ENCODE results near the gene PPP2R3A.
A peak's percentile ranks its signal among the peaks of the same experiment; 100 is the strongest.
"Not testable (repeated sequence)": the region's sequence is repeated elsewhere in the genome, so short reads cannot be mapped to it uniquely, and the experiment has no call there.

Gene PPP2R3A

DNA sequence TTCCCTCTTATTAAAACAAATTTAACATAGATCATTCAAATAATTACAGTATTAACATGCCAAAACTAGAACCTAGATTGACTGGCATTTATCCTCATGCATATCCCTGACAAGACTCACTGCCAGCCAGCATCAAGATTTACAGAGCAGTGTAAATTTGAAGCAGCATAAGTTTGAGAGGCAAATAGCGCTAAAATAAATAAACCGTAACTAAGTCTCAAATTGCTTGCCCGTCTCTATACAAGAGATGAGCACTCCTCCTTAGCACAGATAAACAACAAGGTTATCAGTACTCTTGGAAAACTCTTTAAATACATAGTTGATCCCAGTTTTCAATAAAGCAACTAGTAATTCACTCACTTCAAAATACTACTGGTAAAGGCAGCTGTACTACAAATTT, 201.0 kb downstream of the PPP2R3A start:
- peak; percentile 2 for DNase-seq

DNA sequence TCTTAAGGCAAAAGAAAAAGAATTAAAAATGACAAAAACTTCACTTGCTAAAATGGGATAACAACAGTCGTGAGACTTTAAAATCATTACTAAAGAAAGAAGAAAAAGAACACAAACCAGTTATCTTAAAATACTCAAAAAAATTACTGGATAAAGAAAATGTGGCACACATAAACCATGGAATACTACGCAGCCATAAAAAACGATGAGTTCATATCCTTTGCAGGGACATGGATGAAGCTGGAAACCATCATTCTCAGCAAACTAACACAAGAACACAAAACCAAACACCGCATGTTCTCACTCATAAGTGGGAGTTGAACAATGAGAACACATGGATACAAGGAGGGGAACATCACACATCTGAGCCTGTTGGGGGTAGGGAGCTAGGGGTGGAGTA, 202.7 kb downstream of the PPP2R3A start:
- DNase-seq, result not testable (repeated sequence)

DNA sequence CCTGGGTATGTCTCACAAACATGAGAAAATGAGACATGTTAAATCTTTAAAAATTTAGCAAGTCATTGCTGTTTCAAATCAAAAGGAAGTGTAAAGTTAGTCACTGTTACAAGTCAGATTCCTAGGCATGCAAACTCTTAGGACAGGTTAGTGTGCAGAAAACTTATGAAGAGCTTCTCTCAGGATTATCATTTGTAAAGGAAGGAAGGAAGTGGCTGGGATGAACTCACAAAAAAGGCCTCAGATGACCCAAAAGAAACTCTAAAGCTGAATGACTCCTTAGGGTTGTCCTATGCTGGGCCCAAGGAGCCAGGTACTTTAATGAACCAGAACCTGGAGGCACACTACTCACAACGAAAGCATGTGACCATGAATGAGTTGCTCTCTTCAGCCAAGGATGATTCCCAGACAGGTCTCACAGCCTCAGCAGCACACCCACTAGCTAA, 205.6 kb downstream of the PPP2R3A start:
- DNase-seq, result no peak

DNA sequence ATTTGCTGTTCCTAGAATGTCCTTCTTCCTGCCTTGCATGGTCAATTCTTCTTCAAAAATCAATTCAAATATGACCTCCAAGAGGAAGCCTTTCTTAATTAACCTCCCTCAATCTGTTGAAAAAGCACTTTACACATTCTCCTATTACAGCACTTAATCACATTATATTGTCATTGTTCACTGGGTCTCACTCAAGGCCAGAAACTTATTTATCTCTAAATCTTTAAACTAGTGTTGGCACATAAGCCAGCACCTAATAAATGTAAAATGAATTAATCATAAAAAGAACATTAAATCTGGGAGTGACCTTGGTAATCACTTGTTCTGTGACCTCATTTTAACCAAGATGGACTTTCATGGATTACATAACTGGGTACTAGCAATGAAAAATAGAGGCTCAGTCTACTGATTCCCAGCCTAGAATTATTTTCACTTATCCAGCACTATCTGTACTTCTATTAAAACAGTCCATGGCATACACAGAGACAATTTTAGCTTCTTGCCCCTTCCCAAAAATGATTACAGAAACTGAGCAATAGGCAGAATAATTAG, 208.5 kb downstream of the PPP2R3A start:
- no peak for DNase-seq

DNA sequence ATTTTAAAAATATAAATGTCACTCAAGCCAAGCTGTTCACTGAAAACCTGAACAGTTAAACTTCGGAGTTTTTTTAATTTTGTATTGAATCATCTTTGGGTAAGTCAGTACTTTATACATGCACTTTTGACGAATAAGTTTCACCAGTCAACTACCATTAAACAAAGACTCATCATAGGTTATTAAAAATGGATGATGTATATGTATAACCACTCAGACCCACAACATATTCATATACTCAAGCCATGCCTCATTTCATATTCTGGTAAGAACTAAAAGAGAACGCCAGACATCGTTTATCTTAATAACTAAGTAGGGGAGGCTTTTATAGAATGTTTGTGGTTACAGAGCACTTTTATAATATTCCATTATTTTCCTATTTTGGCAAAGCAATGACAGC, 212.3 kb downstream of the PPP2R3A start:
- DNase-seq, result no peak

DNA sequence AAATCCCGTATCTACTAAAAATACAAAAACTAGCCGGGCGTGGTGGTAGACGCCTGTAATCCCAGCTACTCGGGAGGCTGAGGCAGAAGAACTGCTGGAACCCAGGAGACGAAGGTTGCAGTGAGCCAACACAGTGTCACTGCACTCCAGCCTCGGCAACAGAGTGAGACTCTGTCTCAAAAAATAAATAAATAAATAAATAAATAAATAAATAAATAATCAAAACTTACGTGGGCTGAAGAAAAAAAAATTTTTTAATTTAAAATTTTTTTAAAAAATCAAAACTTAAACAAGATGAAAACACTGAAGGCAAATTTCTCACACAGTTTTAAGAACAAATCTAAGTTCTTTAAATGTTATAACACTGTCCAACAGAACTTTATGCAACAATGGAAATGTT, 216.2 kb downstream of the PPP2R3A start:
- no peak for DNase-seq

DNA sequence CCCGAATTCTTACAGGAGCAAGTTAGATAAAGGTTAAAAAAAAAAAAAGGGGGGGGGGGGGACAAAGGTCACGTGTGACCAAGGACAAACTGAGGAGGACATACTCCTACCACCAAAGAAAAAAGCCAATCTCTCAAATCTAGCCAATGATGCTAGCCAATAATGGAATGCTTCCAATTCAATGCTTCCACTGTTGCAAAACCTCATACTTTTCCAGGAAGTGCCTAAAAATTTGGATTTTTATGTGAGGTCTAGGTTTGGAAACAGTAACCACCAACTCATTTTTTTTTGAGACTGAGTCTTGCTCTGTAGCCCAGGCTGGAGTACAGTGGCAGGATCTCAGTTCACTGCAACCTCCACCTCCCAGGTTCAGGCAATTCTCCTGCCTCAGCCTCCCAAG, 219.2 kb downstream of the PPP2R3A start:
- no peak for DNase-seq

DNA sequence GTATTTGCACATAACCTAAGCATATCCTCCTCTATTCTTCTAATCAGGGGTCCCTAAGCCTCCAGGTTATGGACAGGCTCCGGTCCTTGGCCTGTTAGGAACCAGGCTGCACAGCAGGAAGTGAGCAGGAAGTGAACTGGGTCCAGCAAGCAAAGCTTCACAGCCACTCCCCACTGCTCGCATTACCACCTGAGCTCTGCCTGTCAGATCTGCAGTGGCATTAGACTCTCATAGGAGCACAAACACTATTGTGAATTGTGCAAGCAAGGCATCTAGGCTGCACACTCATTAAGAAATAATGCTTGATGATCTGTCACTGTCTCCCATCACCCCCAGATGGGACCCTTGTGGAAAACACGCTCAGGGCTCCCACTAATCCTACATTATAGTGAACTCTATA, 220.8 kb downstream of the PPP2R3A start:
- DNase-seq, result peak; percentile 57

DNA sequence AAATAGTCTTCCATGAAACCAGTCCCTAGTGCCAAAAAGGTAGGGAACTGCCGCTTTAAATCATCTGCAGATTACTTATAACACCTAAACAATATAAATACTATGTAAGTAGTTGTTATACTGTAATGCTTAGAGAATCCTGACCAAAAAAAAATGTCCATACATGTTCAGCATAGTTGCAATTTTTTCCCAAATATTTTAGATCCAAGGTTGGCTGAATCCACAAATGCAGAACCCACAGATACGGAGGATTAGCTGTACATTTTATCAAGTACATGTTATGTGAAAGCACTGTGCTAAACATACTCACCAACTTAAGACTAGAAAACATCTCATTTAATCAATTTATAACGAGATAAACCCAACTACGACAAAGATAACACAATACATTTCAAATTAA, 221.3 kb downstream of the PPP2R3A start:
- no peak for DNase-seq

DNA sequence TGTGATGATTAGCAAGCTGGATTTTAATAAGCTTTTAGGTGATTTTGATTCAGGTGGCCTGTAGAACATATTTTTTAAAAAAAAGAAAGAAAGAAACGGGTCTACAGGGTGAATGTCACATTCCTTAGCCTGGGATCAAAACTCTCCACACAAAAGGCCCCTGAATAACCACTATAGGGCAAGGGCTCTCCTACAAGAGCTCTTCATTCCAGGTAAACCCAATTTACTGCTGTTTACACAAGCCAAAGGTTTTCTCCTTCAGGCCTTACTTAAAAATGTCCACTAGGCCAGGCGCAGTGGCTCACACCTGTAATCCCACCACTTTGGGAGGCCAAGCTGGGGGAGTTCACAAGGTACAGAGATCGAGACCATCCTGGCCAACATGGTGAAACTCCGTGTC, 222.3 kb downstream of the PPP2R3A start:
- DNase-seq, result no peak

DNA sequence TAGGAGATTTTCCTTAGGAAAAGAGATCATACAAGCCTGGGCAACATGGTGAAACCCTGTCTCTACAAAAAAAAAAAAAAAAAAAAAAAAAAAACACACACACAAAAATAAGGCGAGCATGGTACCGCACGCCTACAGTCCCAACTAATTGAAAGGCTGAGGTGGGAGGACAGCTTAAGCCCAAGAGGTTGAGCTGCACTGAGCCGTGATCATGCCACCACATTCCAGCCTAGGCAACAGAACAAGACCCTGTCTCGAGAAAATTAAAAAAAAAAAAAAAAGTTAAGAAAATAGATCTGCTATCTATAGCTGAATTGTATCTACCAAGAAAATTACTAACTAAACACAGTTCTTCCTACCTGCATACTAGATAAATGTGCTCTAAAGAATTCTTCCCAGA, 223.5 kb downstream of the PPP2R3A start:
- DNase-seq, result no peak

DNA sequence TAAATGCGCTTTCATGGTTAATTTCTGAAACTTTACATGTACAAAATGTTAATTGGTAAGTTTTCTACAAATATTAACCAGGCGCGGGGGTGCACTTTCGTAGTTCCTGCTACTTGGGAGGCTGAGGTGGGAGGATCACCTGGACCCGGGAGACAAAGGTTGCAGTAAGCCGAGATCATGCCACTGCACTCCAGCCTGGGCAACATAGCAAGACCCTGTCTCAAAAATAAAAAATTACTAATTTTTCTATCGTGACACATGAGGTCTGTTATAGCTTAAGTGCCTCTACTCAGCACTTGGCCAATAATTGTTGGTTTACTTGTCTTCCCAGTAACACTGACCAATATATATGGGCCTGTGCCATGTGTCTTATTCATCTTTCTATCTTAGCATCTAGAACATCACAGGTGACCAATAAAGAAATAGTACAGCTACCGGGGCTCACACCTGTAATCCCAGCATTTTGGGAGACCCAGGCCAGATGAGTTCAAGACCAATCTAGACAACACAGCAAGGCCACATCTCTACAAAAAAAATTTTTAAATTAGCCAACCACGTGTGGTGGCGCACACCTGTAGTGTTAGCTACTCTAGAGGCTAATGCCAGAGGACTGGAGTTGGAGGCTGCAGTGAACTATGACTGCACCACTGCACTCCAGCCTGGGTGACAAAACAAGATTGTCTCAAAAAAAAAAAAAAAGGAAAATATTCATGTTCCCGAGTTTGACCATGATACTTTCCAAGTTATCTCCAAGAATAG, 224.5 kb downstream of the PPP2R3A start:
- no peak for DNase-seq

DNA sequence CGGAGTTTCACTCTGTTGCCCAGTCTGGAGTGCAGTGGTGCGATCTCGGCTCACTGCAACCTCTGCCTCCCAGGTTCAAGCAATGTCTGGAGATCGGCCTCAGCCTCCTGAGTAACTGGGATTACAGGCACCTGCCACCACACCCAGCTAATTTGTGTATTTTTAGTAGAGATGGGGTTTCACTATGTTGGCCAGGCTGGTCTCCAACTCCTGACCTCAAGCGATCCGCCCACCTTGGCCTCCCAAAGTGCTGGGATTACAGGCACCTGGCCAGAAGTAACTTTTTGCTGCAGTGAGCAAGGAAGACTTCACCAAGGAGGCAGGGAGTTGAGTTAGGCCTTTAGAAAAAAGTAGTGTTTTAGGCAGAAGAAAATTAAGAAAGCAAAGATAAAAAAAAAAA, 226.7 kb downstream of the PPP2R3A start:
- DNase-seq, result not testable (repeated sequence)

DNA sequence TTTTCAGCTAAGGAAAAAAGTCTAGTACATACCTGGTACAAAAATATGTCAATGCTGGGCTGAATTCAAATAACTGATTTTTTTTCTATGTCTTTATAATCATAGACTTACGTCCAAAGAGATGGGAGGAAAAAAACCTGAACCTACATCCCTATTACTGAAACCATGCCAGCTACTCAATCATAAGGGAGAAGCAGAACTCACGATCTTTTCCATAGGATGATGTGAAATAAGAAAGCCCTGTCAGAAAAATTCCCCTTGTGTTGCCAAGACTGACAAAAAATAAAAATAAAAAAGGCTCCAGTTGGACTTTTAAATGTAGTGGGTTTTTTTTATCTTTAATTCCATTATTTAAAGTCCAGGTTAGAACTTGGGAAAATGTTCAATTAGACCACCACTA, 227.3 kb downstream of the PPP2R3A start:
- peak; percentile 8 for DNase-seq

DNA sequence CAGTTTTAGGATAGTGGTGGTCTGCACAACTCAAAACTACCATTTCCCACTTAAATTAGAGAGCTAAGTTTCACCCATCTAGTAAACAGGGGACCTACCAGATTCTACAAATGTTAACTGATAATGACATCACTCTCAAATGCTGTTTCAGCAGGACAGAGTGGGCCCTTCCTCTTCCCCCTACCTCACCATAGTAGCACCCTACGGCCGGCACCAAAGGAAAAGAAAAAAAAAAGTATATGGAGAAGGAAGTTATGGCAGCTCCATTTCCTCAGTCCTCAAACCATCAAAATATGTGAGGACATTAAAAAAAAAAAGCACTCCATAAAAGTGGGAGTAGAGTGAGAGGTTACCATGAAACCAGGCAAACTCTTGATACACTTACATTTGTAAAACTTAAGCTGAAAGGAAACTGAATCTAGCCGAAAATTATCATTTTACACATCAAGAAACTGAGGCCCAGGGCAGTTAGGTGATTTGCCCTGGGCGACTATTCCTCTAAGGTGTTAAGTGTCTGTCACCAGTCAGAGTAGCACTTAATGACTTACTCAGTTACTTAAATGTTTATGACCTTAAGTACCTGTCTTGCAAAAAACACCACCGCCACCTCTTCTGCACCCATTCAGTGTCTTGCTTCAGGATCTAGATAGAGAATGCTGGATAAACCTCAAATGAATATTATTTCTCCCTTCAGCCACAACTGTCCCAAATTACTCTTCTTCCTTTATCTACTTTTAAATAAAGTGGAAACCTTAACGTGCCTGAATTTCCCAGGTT, 227.9 kb downstream of the PPP2R3A start:
- DNase-seq, result peak; percentile 34

DNA sequence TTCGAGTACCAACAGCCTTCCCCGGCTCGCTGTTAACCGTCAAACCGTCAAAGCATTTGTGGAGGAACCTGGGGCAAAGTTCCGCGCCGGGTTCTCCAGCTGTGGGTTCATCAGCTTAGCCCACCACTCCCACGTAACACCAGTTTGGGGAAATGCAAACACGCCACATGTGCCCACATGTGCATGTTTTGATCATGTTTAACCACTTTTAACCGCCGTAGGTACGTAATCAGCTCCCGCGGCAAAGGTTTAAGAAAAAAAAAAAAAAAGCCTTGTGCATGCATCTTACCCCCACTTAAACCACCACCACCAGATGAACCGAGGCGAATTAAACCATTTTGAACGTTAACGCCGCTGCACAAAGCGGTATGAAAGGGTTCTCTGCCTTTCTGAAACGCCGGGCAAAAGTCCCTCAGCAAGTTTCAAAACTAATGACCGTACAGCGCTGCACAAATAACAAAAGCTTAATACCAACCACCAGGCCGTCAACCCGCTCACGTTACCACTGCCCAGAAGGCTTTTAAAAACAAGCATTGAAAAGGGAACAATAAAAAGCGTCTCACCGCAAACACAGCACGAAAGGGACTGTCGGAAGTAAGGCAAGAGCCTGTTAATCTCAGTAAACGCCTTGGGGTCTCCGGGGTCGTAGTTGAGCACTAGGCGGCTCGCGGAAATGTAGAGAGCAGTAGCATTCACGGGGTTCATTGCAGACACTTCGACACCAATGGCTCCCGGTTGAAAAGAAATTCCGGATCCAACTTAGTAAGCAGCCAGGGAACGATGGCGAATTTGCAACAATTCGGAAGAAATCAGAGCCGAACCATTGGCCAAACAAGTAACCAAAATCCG, 229.1 kb downstream of the PPP2R3A start:
- peak; percentile 51 for DNase-seq

DNA sequence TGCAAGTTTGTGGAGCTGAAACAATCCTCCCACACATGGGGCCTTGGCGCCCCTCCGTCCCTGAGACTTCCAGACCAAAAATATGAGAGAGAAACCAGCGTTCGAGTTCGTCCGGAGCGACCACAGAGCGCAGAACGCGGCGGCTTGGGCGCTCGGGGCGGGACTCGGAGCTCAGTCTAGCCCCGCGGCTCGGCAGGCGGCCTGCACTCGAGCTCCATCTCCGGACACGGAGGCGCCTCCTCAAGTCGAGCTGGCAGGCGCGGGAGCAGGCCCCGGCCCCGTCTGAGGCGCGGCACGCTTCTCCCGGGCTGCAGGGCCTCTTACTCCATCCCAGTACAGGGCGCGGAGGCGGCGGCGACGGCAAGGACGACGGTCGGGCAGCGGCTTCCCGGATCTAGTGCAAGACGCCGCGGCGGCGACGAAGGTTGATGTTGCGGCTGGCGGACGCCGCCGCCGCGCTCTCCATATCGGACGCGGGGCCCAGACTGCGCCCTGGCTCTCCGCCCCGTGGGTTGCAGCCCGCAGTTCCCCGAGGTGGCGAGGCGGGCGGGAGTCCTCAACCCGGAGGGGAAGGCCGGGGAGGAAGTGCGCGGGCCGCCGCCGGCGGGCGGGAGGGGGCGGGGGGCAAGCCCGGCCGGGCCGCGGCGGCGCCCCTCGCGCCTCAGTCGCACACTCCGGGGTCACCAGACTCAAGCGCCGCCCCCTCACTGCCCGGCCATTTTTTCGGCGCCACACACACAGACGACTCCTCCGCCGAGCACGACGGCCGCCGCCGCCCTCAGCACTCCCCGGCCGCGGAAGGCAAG, 229.9 kb downstream of the PPP2R3A start:
- DNase-seq, result peak; percentile 82

DNA sequence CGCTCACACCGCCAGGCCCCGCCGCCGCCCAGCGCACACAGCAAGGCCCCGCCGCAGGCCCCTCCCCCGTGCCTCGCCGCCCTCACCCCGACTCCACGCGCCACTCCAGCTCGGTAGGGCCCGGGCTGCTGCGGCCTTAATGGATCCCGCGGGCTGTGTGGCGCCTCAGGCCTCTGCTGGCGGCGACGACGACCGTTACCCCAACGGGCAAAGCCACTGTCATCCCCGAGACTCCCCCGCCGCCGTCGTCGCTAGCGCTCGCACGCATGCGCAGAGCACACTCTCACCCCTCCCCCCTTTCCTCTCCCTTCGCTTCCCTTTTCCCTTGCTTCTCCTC, 230.5 kb downstream of the PPP2R3A start, which contains the start of gene MSL2:
Gene MSL2 (minus strand): TSS at position 272 of the 337 bp plus-strand sequence. CDS start 1,222 bp downstream, outside the sequence.
- DNase-seq, result no peak

DNA sequence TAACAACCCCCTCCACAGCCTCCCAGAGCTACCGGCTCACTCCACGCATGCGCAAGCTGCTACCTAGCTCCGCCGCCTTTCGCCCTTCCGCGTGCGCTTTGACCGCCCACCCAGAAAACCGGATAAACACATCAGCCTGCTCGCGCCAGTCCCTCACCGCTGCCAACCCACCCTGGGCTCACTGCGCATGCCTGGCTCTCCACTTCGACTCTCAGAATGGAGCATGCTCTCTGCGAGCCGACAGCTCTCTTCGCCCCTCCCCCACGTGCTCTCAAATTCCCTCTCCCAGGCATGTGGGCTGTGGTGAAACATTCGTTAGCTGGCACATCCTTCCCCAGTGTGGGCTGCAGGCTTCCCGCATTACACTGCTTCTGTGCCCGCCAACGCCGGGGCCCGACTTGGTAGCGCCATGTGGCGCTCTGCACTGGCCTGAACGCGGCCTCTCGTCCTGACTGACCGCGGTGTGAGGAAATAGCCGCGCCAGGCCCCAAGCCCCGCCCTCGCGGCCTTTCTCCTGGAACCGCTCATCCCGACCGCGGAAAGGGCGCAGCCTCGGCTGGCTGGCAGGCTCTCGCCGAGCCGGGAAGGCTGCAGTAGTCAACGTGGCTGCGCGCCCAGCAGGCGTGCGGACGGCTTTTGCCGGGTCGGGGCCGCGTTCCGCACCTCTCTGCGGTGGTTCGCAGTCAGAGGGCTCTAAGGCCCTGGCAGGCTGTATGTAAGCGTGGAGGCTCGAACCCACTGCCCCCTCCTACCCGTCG, 231.1 kb downstream of the PPP2R3A start:
- peak; percentile 97 for DNase-seq

DNA sequence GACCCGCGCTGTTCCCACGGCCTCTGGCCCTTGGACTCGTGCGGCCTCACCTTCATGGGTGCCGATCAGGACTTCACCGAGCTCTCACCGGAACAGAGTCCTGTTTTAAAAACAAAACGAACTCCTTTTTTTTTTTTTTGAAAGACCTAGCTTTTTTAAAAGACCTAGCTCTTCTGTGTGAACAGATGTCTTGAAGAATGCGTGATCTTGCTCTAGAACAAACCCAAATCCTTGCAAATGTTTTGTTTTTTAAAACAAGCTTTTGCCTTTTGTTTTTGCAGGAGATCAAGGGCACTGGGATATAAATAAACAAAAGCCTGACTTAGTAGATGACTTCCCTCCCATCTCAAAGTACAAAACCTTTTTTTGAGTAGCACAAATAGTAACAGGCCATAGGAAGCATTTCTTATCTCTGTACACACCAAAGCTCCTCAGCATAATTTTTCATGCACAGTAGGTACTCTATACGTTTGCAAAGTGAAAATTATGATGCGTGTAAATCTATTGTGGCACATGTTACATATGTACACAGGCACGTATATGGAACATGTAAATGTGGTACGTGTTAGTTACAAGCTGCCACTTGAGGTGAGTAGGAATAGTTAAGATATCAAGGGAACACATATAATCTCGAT, 231.7 kb downstream of the PPP2R3A start:
- DNase-seq, result peak; percentile 33
